GM18861 (cell line): ENCODE measurements around the gene ARF3.

Source experiments
- ATAC-seq: cut with Tn5 transposase; IDR thresholded peaks from one replicate; pipeline ENCODE4 v1.9.1; 2021; ENCODE audit not compliant: unreplicated experiment

ARF3 gene

GRCh38 chr12:48957141-48958048 lies at the start of gene ARF3:
Gene ARF3 (minus strand): TSS chr12:48957487. CDS start chr12:48941095, 16,392 bp downstream.
- peak; percentile 89 for ATAC-seq

- ATAC-seq: no peak
Observed at GRCh38 chr12:49000346-49000745, 43.1 kb upstream of the ARF3 start.

GRCh38 chr12:48999371-49000131 lies 42.3 kb upstream of the ARF3 start, which contains the start of gene DDN:
Gene DDN (minus strand): TSS chr12:48999375. CDS start chr12:48999287, 88 bp downstream.
- ATAC-seq: peak; percentile 29

- no peak for ATAC-seq
Observed at GRCh38 chr12:48998497-48999353, 41.4 kb upstream of the ARF3 start.

GRCh38 chr12:48997719-48998496 lies 40.6 kb upstream of the ARF3 start:
- ATAC-seq: no peak

GRCh38 chr12:48996794-48997718 lies 39.8 kb upstream of the ARF3 start:
- ATAC-seq: no peak

- no peak for ATAC-seq
Observed at GRCh38 chr12:48995086-48995879, 38.0 kb upstream of the ARF3 start.

- ATAC-seq: no peak
Observed at GRCh38 chr12:48994224-48995085, 37.2 kb upstream of the ARF3 start.

GRCh38 chr12:48993787-48994186 lies 36.5 kb upstream of the ARF3 start:
- ATAC-seq: no peak

- ATAC-seq: no peak
Observed at GRCh38 chr12:48991247-48992050, 34.2 kb upstream of the ARF3 start.

GRCh38 chr12:48990552-48990951 lies 33.3 kb upstream of the ARF3 start:
- no peak for ATAC-seq

- ATAC-seq: peak; percentile 43
Observed at GRCh38 chr12:48988030-48988649, 30.9 kb upstream of the ARF3 start.

- no peak for ATAC-seq
Observed at GRCh38 chr12:48986720-48987291, 29.5 kb upstream of the ARF3 start.

- no peak for ATAC-seq
Observed at GRCh38 chr12:48985901-48986300, 28.6 kb upstream of the ARF3 start.

- no peak for ATAC-seq
Observed at GRCh38 chr12:48985475-48985897, 28.2 kb upstream of the ARF3 start.
